Spinal cord (tissue), 10 donors: ENCODE results near the gene GFOD2. TPM values are rescaled to one million over a fixed set of nuclear protein-coding genes. Genes with fewer than 3 reads are reported as not detected.
A peak's percentile ranks its signal among the peaks of the same experiment; 100 is the strongest.

Experiments
- DNase-seq, 6 donors: peaks; one replicate each; pipeline versions ENCODE4 v3.0.0 to v3.0.0-alpha.2; 2013 to 2015; ENCODE audit warnings: low spot score in 6 of 6, low read depth in 4 of 6
- H3K27ac ChIP-seq: one replicate; pipeline ENCODE4 v1.5.1; 2013; ENCODE audit warnings: low read depth, low read length, control low read depth
- H3K27me3 ChIP-seq: one replicate; pipeline ENCODE4 v1.6.1; 2013; ENCODE audit warnings: low read length; ENCODE audit not compliant: control insufficient read depth, insufficient read depth
- H3K36me3 ChIP-seq: one replicate; pipeline ENCODE4 v1.6.1; 2013; ENCODE audit warnings: low read length; ENCODE audit not compliant: control insufficient read depth, insufficient read depth
- H3K4me1 ChIP-seq: one replicate; pipeline ENCODE4 v1.6.1; 2013; ENCODE audit warnings: low read length; ENCODE audit not compliant: control insufficient read depth, insufficient read depth
- H3K4me3 ChIP-seq: one replicate; pipeline ENCODE4 v1.5.1; 2013; ENCODE audit warnings: low read depth, low read length, control low read depth
- H3K9me3 ChIP-seq: one replicate; pipeline ENCODE4 v1.6.1; 2013; ENCODE audit warnings: low read length; ENCODE audit not compliant: control insufficient read depth, insufficient read depth
- WGBS: methylation state at CpG from one replicate; pipeline ENCODE4 v1.1.5; 2013; ENCODE audit warnings: missing lambda C conversion rate; ENCODE audit not compliant: insufficient coverage; 5-methylcytosine and 5-hydroxymethylcytosine counted together
- polyA plus RNA-seq, 2 donors: library from polyadenylated mRNA; unstranded; fragments of 120-200 nt; gene quantifications; one replicate each; pipeline ENCODE4 v1.2.1, GENCODE V29; 2013; ENCODE audit not compliant: insufficient read length in 2 of 2
- total RNA-seq, 2 donors: library from RNA; depleted of rRNA in 1 of 2; stranded (reverse); fragments of 120-200 nt in 1 of 2; fragments of >200 nt in 1 of 2; gene quantifications; one replicate each; pipeline versions ENCODE4 v1.2.3 to v1.2.4, GENCODE V29; 2013 to 2014
- donor health status: healthy.

GFOD2 gene
- total and polyA plus RNA-seq, 4 donors: 26.1 to 56.0 (median 37.4) TPM

DNA sequence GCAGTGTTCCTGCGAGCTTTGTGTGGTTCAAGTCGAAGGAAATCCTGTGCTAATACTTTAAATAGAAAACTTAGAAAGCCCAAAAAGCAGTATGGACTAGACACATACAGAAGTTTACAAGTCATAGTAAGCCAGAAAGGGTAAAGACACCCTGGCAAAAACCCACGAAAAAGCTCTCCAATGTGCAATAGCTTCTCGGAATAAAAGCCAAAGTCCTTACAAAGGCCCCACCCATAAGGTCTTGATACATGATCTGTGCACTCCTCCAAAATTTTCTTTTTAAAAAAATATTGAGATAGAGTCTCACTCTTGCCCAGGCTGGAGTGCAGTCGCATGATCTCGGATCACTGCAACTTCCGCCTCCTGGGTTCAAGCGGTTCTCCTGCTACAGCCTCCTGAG lies 42.2 kb downstream of the GFOD2 start:
- Histone ChIP-seq H3K27ac (no peak overlapping the region), H3K4me3 (no peak overlapping the region), H3K9me3 (no peaks in the 10 kb centered on the region), H3K4me1 (peaks cover 34% of the 10 kb centered on the region), H3K27me3 (no peaks in the 10 kb centered on the region), H3K36me3 (peaks cover 47% of the 10 kb centered on the region)
- DNase-seq: no peak
- WGBS: 91% methylated on average over 6 of the region's 8 CpGs

DNA sequence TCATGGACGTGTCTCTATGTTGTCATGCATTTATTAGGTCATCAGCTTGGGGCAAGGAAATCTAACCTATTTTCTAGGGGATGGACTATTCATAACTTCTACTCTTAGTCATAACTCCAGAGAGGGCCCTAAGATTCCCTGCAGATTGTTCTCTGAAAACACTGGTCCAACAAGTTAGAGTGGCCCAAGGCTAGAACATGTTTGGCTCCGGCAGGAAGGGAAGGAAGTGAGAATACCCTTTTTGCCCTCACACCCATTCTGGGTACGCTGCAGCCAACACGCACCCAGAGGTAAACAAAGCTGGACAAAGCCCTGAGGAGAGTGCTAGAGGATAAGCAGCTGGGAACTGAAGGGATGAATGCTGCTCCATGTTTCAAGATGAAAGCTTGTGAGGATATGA lies 42.6 kb downstream of the GFOD2 start:
- Histone ChIP-seq H3K4me1 (peaks cover 34% of the 10 kb centered on the region), H3K9me3 (no peaks in the 10 kb centered on the region), H3K4me3 (no peak overlapping the region), H3K27ac (no peak overlapping the region), H3K27me3 (no peaks in the 10 kb centered on the region), H3K36me3 (peaks cover 47% of the 10 kb centered on the region)
- no peak for DNase-seq
- WGBS: 83% methylated on average over 1 of the region's 4 CpGs

DNA sequence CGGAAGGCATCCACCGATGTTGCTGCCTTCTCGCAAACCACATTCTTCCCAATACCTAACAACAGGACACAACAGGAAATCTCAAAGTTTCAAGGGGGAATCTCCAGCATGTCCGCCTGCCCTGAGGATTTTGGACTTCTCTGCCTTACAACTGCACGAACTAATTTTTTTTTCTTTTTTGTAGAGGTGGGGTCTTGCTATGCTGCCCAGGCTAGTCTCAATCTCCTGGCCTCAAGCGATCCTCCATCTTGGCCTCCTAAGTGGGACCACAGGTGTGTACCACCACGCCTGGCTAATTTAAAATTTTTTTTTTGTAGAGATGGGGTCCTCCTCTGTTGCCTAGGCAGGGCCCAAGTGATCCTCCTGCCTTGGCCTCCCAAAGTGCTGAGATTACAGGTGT lies 43.1 kb downstream of the GFOD2 start:
- Histone ChIP-seq H3K27me3 (no peaks in the 10 kb centered on the region), H3K4me3 (no peak overlapping the region), H3K36me3 (peaks cover 44% of the 10 kb centered on the region), H3K4me1 (peaks cover 34% of the 10 kb centered on the region), H3K27ac (no peak overlapping the region), H3K9me3 (no peaks in the 10 kb centered on the region)
- WGBS: 100% methylated on average over 4 of the region's 7 CpGs
- no peak for DNase-seq

DNA sequence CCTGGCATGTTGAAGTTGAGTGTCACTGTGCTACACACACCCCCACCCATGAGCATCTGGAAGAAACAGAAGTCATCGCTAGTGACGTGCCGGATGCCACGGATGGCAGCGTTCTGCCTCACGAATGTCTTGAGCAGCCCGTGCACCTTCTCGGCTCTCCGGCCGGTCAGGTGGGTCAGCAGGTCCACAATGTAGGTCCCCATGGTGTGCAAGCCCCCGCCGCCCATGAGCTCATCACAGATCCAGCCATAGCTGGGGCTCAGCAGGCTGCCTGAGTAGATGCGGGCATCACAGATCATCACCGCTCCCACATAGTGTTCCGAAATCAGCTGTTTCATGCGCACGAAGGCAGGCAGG lies 43.6 kb downstream of the GFOD2 start:
- 97% methylated on average over 17 of the region's 17 CpGs for WGBS
- DNase-seq: no peak
- Histone ChIP-seq H3K36me3 (peaks cover 41% of the 10 kb centered on the region), H3K9me3 (no peaks in the 10 kb centered on the region), H3K27ac (no peak overlapping the region), H3K4me3 (no peak overlapping the region), H3K27me3 (no peaks in the 10 kb centered on the region), H3K4me1 (peaks cover 34% of the 10 kb centered on the region)

DNA sequence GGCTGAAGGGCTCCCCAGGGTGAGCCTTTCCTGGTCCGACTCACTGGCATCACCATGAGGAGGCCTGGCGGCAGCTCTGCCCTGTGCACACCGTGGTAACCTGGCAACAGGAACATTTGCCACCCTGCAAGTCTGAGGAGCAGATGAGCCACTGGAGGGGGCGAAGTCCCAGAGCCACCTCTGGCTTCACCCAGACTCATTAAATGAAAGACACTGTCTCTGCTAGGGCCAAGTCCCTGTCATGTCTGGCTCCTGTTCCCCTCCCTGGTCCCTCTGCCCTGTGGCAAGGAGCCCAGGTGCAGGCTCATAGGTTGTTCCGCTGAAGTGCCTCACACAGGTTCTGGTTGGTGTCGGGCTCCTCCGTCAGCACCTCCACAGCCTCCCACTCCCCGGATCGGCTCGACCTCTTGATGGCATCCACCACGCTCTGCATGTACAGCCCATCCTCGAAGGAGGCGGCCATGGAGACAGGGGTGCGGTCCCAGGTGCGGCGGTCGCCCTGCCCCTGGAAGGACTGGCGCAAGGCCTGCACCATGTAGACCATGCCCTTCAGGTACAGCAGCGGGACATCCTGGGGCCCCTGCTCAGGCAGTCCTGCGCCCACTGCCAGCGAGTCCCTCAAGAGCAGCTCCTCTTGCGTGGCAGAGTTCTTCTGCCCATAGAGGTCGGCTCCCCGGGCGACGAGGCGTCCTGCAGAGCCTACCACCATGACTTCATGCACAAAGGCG lies 44.1 kb downstream of the GFOD2 start:
- Histone ChIP-seq H3K4me3 (no peak overlapping the region), H3K27ac (no peak overlapping the region), H3K4me1 (peaks cover 34% of the 10 kb centered on the region), H3K9me3 (no peaks in the 10 kb centered on the region), H3K36me3 (peaks cover 36% of the 10 kb centered on the region), H3K27me3 (no peaks in the 10 kb centered on the region)
- DNase-seq: no peak
- 87% methylated on average over 26 of the region's 28 CpGs for WGBS

DNA sequence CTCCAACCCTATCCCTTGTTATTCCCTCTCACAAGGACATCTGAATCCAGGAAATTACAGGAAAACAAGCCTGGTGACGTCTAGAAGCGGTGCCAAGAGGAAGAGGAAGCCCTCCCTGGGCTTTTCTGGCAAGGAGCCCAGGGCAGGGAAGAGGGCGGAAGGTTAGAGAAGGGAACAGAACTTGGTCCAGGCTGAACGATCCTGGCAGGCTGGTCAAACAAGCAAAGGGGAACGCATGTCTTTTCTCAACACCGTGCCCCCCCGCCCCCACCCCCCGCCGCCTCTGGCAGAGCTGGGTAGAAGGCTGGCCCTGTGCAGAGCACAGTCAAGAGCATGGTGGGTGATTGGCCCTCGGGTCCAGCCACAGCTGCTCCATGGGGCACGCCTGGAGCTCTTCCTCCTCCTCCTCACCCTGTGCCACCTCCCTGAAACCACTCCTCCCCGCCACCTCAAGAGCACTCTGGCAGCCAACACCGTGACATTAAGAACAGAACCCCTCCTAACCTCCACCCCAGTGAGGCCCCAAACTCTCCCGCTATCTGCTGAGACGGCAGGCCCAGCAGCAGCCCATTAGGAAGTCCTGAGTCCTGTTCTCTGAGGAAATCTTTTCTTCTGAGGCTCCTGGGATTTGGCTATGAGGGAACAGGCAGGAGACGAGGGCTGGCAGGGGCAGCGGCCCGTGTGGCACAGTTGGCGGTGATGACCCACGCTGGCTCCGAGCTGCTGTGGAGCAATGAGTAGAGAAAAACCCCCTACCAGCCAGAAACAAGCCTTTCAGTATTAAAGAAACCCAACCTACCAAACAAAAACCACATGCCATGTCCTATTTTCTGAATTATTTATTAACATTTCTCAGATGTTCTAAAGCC lies 45.2 kb downstream of the GFOD2 start:
- peaks cover 33% of the 10 kb centered on the region for H3K4me1 ChIP-seq
- no peaks in the 10 kb centered on the region for H3K27me3 ChIP-seq
- peaks cover 28% of the 10 kb centered on the region for H3K36me3 ChIP-seq
- peak in 2 of 6 donors; percentile 21 to 64 for DNase-seq
- WGBS: 46% methylated on average over 13 of the region's 21 CpGs
- peak overlapping the region; percentile 58 for H3K27ac ChIP-seq
- H3K4me3 ChIP-seq: no peak overlapping the region
- no peaks in the 10 kb centered on the region for H3K9me3 ChIP-seq

DNA sequence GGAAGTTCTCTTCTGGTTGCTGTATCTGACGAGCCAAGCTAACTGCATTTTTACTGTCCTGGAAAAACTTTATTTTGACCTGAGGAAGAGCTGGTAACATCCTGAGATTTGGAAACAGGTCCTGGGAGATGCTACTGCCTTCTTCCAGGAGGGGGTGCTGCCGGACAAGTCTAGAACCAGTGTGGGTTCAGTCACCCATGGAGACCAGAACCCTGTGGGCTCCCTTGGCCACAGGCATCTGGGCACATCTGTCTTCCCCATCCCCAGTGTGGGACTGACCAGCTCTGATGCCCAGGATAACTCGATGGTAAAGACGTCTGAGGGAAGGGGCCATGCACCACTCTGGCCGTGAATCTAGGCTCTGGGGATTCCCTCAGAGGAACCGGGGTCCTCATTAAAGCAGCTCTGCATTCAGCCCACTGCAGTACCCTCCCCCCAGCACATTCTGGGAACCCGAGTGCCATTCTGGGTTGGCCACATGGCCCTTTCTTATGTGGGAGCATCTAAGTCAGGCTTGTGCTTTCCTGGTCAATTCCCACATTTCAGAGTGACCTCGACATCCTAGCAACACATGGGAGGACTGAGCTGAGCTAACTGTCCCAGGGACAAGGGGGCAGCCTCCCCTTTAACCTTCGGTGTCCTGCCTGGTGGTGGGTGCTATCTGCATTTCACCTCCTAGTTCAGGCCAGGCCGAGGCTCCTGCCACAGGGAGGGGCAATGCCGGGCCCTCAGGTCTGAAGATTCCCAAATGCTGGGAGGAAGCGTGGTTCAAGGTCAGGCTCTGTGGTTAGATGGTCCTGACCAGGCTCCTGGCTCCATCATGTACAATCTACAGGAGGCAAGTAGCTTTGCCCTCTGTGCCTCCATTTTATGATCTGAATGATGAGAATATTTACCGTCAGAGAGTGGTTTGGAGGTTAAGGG lies 46.1 kb downstream of the GFOD2 start:
- peak in 2 of 6 donors; percentile 55 to 60 for DNase-seq
- no peaks in the 10 kb centered on the region for H3K9me3 ChIP-seq
- no peak overlapping the region for H3K4me3 ChIP-seq
- H3K4me1 ChIP-seq: peaks cover 36% of the 10 kb centered on the region
- no peaks in the 10 kb centered on the region for H3K27me3 ChIP-seq
- H3K36me3 ChIP-seq: peaks cover 30% of the 10 kb centered on the region
- WGBS: 53% methylated on average over 11 of the region's 13 CpGs
- peak overlapping the region; percentile 58 for H3K27ac ChIP-seq

DNA sequence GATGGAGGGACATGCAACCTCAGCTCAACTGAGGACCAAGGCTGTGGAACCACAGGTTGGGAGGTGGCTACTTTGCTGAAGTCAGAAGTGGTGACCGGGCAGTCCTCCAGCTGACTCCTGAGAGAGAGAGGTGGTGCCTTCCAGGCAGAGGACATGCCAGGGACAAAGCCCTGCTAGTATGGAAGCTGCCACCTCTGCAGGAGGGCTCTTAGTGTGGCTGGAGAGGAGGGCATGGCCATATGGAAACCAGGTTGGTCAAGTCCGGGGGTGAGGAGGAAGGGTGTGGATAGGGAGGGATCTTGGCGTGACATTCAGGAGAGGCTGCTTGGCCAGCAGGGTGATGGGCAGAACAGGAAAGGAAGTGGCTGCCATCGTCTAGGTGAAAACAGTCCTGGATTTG lies 46.8 kb downstream of the GFOD2 start:
- no peak overlapping the region for H3K27ac ChIP-seq
- H3K27me3 ChIP-seq: no peaks in the 10 kb centered on the region
- no peak for DNase-seq
- H3K4me3 ChIP-seq: no peak overlapping the region
- H3K4me1 ChIP-seq: peaks cover 43% of the 10 kb centered on the region
- H3K36me3 ChIP-seq: peaks cover 30% of the 10 kb centered on the region
- H3K9me3 ChIP-seq: no peaks in the 10 kb centered on the region
- 51% methylated on average over 4 of the region's 4 CpGs for WGBS

DNA sequence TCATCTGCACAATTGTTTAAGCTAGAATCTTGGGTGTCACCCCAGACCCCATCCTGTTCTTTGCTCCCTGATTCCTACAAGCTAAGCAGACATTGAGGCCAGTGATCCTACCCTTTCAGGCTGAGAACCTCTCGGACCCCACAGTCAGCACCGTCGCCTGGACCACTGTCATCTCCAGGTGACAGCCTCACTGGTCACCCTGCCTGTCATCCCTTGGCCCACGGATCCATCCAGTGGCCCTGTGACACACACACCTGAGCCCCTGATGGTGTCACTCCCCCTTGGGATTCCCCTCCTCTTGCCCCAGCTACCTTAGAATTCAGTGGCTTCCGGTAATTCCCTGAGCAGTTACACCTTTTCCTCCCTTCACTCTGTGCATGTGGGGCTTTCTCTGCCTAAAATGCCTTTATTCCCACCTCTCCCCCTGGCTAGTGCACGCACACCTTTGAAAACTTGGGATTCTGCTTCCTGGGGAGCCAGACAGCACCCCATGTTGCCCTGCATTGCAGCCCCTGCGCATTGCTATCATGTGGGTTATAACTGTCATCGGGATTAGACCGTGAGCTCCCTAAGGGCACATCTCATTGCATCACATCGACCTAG lies 49.5 kb downstream of the GFOD2 start:
- H3K27ac ChIP-seq: no peak overlapping the region
- no peak for DNase-seq
- peaks cover 21% of the 10 kb centered on the region for H3K36me3 ChIP-seq
- H3K27me3 ChIP-seq: no peaks in the 10 kb centered on the region
- H3K4me3 ChIP-seq: no peak overlapping the region
- peaks cover 51% of the 10 kb centered on the region for H3K4me1 ChIP-seq
- H3K9me3 ChIP-seq: no peaks in the 10 kb centered on the region
- 89% methylated on average over 10 of the region's 10 CpGs for WGBS
